ENCODE results near the gene MMD.
"Not testable (repeated sequence)": the region's sequence is repeated elsewhere in the genome, so short reads cannot be mapped to it uniquely, and the experiment has no call there.

The MMD gene

DNA sequence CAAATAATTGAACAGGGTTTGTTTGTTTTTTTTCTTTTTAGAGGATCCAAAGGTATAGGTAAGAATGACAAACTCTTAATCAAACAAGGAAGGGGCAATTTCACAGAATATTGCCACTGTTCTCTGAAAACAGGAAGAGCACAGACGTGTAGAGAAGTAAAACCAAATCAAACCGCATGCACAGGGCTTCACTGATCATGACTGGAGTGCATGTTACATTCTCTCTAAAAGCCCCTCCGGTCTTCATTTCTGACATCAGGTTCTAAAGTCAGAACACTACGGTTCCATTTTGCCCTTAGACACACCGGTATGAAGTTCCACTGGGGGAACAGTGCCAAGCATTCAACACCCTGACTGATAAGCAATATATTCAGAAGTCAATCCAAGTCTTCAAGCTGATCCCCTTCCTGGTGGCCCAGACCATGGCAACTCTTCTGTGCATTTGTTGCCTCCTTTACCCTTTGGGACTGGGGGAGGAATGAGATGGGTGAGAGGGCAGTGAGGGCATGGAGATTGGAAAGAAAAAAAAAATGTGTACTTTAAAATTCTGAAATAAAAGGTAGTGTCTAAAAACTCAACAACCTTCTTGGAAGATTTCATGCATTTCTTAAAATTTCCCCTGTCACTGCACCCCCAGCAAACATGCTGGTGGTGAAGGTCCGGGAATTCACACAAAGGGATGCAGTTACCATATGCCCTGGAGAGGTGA lies 1.4 kb downstream of the MMD start:
- DNase-seq: no peak

GRCh38 chr17:55418369-55419268 lies 3.0 kb downstream of the MMD start:
- no peak for DNase-seq

GRCh38 chr17:55417411-55418268 lies 4.0 kb downstream of the MMD start:
- DNase-seq: no peak

DNA sequence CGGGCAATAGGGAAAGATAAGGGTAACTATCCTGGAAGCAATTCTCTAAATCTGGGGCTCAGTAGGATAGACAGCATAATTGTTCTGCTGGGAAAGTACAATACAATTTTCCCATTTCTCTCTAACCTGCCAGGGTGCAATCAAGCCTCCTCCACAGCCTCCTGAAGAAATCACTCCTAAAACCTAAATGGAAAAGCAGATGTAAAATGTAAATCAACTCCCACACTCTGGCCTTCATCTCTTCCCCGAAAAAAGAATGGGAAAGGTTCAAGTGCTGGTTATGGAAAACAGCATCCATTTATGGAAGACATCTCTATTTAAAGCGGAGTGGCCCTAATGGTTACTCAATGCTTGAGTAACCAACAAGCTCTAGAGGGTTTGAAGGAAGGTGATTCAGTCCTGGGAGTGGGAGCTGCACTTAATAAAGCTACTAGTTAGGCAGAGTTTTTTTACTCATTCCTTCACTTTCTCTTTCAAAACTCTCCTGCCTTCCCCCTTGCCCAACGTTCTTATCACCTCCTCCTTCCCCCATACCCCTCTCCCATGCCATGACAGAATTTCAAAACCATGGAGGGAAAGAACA lies 5.1 kb downstream of the MMD start:
- no peak for DNase-seq

DNA sequence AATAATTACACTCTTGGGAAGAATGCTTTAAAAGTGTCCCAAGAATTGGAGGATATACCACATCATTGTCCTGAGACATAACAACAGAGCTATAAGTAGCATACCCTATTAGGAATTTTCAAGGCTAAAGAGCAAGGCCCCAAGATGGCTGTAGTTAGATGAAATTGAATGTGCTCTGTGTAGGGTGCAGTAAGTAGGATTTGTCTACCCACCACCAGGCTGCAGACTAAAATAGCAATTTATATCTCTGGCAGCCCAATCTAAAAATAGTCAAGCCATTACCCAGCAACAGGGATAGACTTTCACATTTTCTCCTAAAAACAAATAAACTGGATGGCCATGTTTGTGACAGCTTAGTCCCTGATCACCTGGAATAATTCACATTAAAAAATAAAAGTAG lies 5.6 kb downstream of the MMD start:
- no peak for DNase-seq

- no peak for DNase-seq
Measured at GRCh38 chr17:55414983-55415382, 6.7 kb downstream of the MMD start.

DNA sequence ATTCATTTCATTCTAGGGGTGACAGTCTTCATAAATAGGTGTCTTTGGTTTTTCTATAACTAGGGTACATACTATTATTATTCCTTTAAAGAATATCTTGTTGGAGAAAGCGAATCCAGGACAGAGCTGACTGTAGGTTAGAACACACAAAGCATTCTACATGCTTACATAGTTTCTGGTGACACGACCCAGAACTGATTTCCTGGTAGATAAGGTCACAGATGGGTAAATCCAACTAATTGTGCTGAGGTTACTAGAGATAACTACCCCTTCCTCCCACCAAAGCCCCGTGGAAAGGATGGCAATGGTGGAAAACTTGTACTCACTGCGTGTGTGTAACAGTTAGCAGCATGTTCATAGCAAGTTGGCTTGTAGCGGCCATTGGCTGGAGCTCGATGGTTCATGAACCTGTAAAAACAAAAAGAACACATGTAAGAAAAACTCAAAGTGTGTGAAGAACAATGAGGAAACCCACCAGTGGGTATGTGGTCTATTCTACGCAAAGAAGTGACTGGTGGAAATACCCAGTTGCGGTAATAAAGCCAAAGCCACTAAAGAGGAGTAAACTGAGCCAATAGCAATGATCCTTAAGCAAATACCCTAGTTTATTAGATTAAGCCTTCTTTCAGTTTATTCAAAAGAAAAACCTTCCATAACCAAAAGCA lies 7.7 kb downstream of the MMD start:
- DNase-seq: no peak

- no peak for DNase-seq
Measured at GRCh38 chr17:55411463-55411855, 10.2 kb downstream of the MMD start.

GRCh38 chr17:55410722-55411462 lies 10.7 kb downstream of the MMD start:
- no peak for DNase-seq

DNA sequence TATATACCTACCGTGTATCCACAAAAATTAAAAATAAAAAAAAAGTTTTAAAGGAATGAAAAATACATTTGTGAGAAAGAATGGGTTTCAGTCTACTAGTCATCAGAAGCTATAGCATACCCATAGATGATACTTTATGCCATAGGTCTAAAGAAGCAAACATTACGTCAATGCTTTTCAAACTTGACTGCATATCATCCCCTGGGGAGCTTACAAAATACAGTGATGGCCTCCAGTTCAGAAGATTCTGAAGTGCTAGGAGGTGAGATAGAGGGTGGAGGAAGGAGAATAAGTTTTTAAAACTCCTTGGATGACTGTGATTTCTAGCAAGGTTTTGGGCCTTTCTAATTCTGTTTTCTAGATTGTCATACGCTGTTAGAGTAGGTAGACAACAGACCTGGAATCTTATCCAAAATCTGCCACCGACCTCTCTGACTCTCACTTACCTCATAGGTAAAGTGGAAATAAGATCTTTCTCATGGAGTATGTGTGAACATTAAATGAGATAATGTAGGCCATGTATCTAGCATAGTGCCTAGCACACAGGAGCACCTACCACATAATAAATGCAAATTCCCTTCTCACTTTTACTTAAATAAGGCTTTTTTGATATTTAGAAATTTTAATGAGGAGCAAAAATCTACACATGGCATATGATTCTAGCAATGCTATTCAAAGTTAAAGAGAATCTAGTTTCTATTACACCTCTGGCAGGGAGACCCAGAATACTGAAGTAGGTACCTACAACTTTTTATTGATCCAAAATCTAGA lies 12.4 kb downstream of the MMD start:
- no peak for DNase-seq

DNA sequence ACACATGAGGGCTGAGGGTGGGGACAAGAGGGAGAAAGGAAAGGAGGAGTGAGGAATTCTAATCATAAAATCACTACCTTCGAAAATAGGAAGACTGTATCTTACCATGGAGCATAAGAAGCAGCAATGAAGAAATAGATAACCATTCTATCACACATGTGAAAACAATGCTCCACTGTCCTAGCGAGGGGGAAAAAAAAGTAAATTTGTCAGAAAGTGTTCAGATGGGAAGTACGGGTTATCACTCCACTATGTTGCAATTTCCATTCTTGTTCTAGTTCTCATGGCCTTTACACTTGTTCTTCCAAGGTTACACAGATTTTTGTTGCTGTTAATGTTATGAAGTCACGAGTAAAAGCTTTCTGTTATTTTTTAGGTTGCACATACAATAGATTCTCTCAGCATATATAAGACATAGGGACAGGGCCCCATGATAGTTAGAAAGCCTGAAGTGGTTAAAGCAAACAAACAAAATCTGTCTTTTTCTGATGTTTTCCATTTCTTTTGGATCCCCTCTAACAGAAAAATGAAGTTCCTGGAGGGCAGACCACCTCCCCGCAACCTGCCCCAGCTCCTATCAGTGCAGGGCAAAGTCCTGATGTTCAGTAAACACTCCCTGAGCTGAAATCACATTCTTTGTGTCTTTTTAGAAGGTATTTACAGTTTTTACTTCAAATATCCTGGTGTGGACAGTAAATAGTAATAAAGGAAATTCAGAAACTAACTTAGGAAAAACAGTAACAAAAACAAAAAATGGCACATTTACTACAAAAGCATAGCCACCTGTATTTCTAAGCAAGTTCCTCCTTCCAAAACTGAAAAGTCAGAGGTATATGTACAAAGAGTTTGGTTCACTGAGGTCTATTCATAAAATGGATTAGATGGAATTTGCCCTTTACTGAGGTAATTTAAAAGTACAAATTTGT lies 13.7 kb downstream of the MMD start:
- DNase-seq: no peak

GRCh38 chr17:55405600-55405999 lies 16.0 kb downstream of the MMD start:
- DNase-seq: no peak

DNA sequence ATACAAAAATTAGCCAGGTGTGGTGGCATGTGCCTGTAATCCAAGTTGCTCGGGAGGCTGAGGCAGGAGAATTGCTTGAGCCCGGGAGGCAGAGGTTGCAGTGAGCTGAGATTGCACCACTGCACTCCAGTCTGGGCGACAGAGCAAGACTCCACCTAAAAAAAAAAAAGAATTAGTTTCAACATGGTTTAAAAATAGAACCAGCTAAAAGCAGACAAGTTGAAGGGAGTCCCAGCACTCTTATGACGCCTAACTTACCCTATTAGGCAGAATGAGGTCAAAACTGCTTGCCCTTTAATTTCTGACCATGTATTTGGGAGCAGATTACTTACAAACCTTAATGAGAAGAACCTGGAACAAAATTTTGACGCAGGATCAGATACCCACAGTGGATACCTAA lies 17.4 kb downstream of the MMD start:
- DNase-seq: not testable (repeated sequence)

DNA sequence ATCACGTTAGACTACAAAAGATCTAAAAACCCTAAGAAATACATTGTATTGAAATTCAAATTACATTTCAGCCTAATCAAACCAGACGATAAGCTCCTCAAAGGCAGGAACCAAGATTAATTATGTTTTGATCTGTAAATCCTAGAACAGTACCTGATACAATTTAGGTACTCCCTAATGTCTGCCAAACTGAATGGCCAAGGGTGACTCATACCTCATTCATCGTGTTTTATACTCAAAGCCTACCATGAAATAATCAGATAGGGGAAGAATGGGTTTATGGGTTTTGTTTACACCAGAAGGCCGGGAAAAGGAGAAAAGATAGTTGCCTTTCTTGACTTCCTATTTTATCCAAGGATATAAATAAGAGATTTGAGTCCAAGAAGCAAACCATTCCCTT lies 19.3 kb downstream of the MMD start:
- no peak for DNase-seq

DNA sequence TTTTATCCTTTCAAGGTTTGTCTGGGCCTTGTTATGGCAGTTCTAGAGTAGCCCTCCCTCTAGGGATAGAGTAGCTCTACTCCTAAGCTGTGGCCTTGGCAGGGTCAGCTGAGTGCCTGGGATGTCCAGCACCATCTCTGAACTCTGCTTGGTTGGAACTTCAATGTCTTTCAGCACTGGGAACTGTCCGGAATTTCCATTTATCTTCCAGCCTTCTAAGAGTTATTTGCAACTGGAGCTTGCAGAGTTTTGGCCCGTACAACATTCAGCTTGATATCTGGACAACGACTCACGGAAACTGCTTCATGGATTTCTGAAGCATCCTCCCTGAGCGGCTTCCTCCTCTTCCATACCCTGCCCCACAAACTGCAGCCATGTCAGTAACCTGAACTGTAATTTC lies 22.9 kb downstream of the MMD start:
- no peak for DNase-seq

DNA sequence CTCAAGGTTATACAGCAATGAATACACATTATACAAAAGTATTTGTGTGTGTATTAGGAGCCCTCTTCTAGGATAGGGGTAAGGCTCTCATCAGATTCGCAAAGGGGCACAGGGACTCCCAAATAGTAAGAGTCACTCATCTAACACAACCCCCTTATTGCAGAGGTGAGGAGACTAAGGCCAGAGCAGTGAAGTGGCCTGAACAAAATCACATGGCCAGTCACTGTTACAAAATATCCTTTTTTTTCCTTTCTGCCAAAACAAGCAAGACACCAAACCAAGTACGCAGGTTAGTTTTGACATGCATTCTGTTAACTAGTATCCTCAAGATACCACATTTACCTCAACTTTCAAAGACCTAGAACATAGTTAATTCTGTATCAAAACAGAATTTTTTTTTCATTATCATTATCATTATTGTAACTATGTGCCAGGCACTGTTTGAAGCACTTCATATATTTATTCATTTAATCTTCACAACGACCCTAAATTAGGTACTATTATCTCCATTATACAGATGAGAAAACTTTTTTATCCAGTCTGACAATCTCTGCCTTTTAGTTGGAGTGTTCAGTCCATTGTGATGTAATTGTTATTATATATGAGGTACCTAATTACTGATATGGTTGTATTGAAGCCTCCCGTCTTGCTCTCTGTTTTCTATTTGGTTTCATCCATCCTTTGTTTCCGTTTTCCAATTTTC lies 25.7 kb downstream of the MMD start:
- no peak for DNase-seq

- DNase-seq: no peak
Measured at GRCh38 chr17:55394357-55395021, 27.1 kb downstream of the MMD start.

DNA sequence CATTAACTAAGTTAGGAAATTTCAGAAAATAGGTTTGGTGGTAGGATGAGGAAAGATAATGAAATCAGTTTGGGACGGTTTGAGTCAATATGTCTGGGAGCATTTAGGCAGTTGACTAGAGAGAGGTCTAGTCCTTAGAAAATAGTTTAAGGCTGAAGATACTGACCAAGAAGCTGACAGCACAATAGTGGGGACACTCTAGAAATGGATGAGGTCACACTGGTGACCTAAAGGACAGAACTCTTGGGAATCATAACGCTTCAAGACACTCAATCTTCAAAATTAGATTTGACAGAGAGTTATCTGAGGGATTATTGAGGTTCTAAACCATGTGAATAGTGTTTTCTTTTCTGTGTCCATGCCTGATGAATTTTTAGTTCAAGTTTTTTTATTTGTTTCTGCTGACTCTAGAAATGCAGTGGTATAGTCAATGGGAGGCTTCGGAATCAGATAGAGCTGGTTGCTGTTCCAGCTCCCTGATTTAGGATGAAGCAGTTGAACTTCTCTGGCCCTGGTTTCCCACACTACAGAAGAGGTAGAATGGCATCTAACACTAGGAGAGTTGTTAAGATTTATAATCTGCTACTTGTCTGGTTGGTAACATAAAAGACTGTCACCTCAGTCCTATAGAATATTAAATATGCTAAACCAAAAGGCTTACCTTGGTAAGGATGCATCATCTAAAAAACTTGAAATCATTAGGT lies 29.7 kb downstream of the MMD start:
- DNase-seq: no peak
